Activated CD8-positive, alpha-beta T cell treated with anti-CD3 and anti-CD28 coated beads, Interleukin-2, amount 10 ng/mL, durations not matched to agents 7 days and 5 days (primary cell): Measurements from ENCODE around the gene IMMP2L. TPM values are rescaled to one million over a fixed set of nuclear protein-coding genes. Genes with fewer than 3 reads are reported as not detected.
"Not testable (repeated sequence)": the region's sequence is repeated elsewhere in the genome, so short reads cannot be mapped to it uniquely, and the experiment has no call there.

Source experiments
- ATAC-seq: fragments of 150-1000 bp; cut with Tn5 transposase; one replicate; pipeline ENCODE4 v1.10.0; 2021; ENCODE audit warnings: moderate library complexity
- CTCF ChIA-PET: fragments of 350-600 bp; sonication (Branson Sonifier 250); formaldehyde crosslinking; loops from one replicate; lab custom pipeline; 2021; ENCODE audit warnings: antibody characterized with exemption; lab: Charles Lee
- POLR2A ChIA-PET: fragments of 350-600 bp; sonication (Branson Sonifier 250); formaldehyde crosslinking; loops from one replicate; lab custom pipeline; 2021; ENCODE audit warnings: antibody characterized with exemption; lab: Charles Lee
- DNase-seq: peaks from one replicate; pipeline ENCODE4 v3.0.0-alpha.2; 2020
- H3K27ac Mint-ChIP-seq: one replicate; pipeline ENCODE4 v1.8.0; 2021; ENCODE audit warnings: mild to moderate bottlenecking, mixed read lengths
- H3K27me3 Mint-ChIP-seq: one replicate; pipeline ENCODE4 v1.8.0; 2021; ENCODE audit warnings: low read depth, mixed read lengths
- H3K36me3 Mint-ChIP-seq: one replicate; pipeline ENCODE4 v1.8.0; 2021; ENCODE audit warnings: low read depth, mixed read lengths
- H3K4me1 Mint-ChIP-seq: one replicate; pipeline ENCODE4 v1.8.0; 2021; ENCODE audit warnings: low read depth, mixed read lengths
- H3K4me3 Mint-ChIP-seq: one replicate; pipeline ENCODE4 v1.8.0; 2021; ENCODE audit warnings: mild to moderate bottlenecking, mixed read lengths
- H3K9me3 Mint-ChIP-seq: one replicate; pipeline ENCODE4 v1.8.0; 2022; ENCODE audit warnings: mixed read lengths; ENCODE audit not compliant: insufficient read depth
- total RNA-seq, 2 experiments: library from RNA; stranded (reverse); gene quantifications; one replicate each; pipeline ENCODE4 v1.2.3, GENCODE V29; 2021

IMMP2L gene
- total RNA-seq, 2 experiments from 2014 or later = 7.1 to 9.7 TPM

- Mint-ChIP-seq H3K4me1 (no peaks in the 10 kb centered on the region), H3K27ac (no peak overlapping the region), H3K27me3 (no peaks in the 10 kb centered on the region), H3K9me3 (peaks cover 5% of the 10 kb centered on the region), H3K36me3 (no peaks in the 10 kb centered on the region), H3K4me3 (no peak overlapping the region)
- DNase-seq (no peak), ATAC-seq (no peak)
- ChIA-PET POLR2A (no interaction called here), CTCF (no interaction called here)
Observed at GRCh38 chr7:111290982-111291381, 271.3 kb downstream of the IMMP2L start.

- Mint-ChIP-seq H3K27me3 (no peaks in the 10 kb centered on the region), H3K36me3 (no peaks in the 10 kb centered on the region), H3K4me3 (no peak overlapping the region), H3K27ac (no peak overlapping the region), H3K9me3 (peaks cover 5% of the 10 kb centered on the region), H3K4me1 (no peaks in the 10 kb centered on the region)
- ChIA-PET CTCF (no interaction called here), POLR2A (no interaction called here)
- DNase-seq = no peak
- no peak for ATAC-seq
Observed at GRCh38 chr7:111290419-111290818, 271.9 kb downstream of the IMMP2L start.

- H3K4me1 Mint-ChIP-seq, DNase-seq, H3K36me3 Mint-ChIP-seq, H3K4me3 Mint-ChIP-seq, H3K27me3 Mint-ChIP-seq, ATAC-seq, POLR2A ChIA-PET, H3K27ac Mint-ChIP-seq, H3K9me3 Mint-ChIP-seq: not testable (repeated sequence)
- CTCF ChIA-PET = interaction anchor here (1.2 kb wide), 1 partner anchor 361 kb away, joined by 3 read pairs; no protein-coding TSS in a partner anchor
Observed at GRCh38 chr7:111288441-111288840, 273.9 kb downstream of the IMMP2L start.

- Mint-ChIP-seq H3K27ac (no peak overlapping the region), H3K9me3 (peaks cover 3% of the 10 kb centered on the region), H3K4me1 (no peaks in the 10 kb centered on the region), H3K4me3 (no peak overlapping the region), H3K36me3 (no peaks in the 10 kb centered on the region), H3K27me3 (no peaks in the 10 kb centered on the region)
- POLR2A ChIA-PET = no interaction called here
- DNase-seq (no peak), ATAC-seq (no peak)
- CTCF ChIA-PET = no interaction called here
Observed at GRCh38 chr7:111282626-111283025, 279.7 kb downstream of the IMMP2L start.

DNA sequence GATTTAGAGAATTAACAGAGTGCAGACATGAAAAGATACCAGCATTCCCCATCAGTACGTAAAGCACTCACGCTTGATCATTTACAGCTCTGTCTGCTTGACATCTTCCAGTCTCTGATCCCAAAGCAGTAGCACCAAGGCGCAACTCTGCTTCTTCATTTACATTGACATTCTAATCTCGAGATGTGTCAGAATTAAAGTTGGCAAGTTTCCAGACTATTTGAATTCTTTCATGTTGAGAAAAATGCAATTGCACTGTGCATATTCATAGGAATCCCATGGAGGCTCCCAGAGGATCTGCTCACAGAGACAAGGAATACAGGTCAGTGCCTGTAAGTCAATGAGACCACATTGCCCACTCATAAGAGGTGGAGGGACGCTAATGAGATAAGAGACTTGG lies 287.4 kb downstream of the IMMP2L start:
- no peak for ATAC-seq
- Mint-ChIP-seq H3K4me3 (no peak overlapping the region), H3K36me3 (no peaks in the 10 kb centered on the region), H3K9me3 (peaks cover 4% of the 10 kb centered on the region), H3K27me3 (no peaks in the 10 kb centered on the region), H3K27ac (no peak overlapping the region), H3K4me1 (no peaks in the 10 kb centered on the region)
- CTCF ChIA-PET = no interaction called here
- no peak for DNase-seq
- POLR2A ChIA-PET = no interaction called here

- no peaks in the 10 kb centered on the region for H3K27me3 Mint-ChIP-seq
- H3K4me1 Mint-ChIP-seq = no peaks in the 10 kb centered on the region
- no peak overlapping the region for H3K27ac Mint-ChIP-seq
- ATAC-seq = no peak
- POLR2A ChIA-PET = no interaction called here
- CTCF ChIA-PET = no interaction called here
- DNase-seq = no peak
- no peaks in the 10 kb centered on the region for H3K36me3 Mint-ChIP-seq
- no peak overlapping the region for H3K4me3 Mint-ChIP-seq
- H3K9me3 Mint-ChIP-seq = peaks cover 2% of the 10 kb centered on the region
Observed at GRCh38 chr7:111272092-111272491, 290.2 kb downstream of the IMMP2L start.

- CTCF ChIA-PET, H3K4me3 Mint-ChIP-seq, H3K9me3 Mint-ChIP-seq, H3K4me1 Mint-ChIP-seq, H3K27ac Mint-ChIP-seq, DNase-seq, H3K36me3 Mint-ChIP-seq, ATAC-seq, POLR2A ChIA-PET, H3K27me3 Mint-ChIP-seq: not testable (repeated sequence)
Observed at GRCh38 chr7:111270794-111271193, 291.5 kb downstream of the IMMP2L start.

- H3K27ac Mint-ChIP-seq = no peak overlapping the region
- ATAC-seq (no peak), DNase-seq (no peak)
- CTCF ChIA-PET = no interaction called here
- no peaks in the 10 kb centered on the region for H3K9me3 Mint-ChIP-seq
- H3K4me3 Mint-ChIP-seq = no peak overlapping the region
- no peaks in the 10 kb centered on the region for H3K27me3 Mint-ChIP-seq
- no peaks in the 10 kb centered on the region for H3K4me1 Mint-ChIP-seq
- POLR2A ChIA-PET = no interaction called here
- no peaks in the 10 kb centered on the region for H3K36me3 Mint-ChIP-seq
Observed at GRCh38 chr7:111268941-111269340, 293.4 kb downstream of the IMMP2L start.

DNA sequence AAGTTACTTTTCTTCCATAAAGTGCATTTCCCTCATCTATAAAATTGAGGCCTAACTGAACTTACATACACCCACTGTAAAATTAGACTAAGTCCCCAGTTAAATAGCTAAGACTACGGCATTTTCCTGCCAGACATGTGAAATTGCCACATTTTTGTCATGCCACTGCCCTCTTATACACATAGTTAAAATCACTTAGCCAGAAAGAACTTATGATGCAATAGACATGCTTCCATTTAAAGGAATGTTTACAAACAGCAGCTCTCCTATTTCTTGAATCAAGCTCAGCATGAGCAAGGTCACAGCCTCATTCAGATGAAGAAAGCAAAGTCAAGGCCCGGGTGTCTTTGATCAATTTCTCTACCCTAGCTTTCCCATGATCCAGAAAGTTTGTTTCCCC lies 295.7 kb downstream of the IMMP2L start:
- Mint-ChIP-seq H3K9me3 (no peaks in the 10 kb centered on the region), H3K4me1 (no peaks in the 10 kb centered on the region), H3K36me3 (no peaks in the 10 kb centered on the region), H3K27me3 (no peaks in the 10 kb centered on the region), H3K4me3 (no peak overlapping the region), H3K27ac (no peak overlapping the region)
- ChIA-PET CTCF (no interaction called here), POLR2A (no interaction called here)
- ATAC-seq (no peak), DNase-seq (no peak)

DNA sequence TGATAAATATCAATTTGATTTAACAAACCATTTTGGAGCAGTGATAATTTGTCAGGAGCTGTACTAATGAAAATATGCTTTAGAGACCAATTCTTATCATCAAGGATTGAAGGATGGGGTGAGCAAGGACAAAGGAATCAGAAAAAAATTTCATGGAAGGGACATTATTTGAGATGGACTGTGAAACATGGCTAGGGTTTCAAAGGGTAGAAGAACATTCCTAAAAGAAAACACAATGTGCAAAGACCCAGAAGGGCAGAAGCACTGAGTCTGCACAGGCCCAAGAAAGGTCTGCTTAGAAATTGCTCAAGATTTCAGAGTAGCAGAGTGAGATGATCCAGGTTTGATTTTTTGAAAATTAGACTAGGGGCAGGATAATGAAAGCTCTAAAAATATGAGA lies 296.9 kb downstream of the IMMP2L start:
- Mint-ChIP-seq H3K27ac (no peak overlapping the region), H3K4me1 (no peaks in the 10 kb centered on the region), H3K9me3 (no peaks in the 10 kb centered on the region), H3K4me3 (no peak overlapping the region), H3K36me3 (no peaks in the 10 kb centered on the region), H3K27me3 (no peaks in the 10 kb centered on the region)
- ChIA-PET POLR2A (no interaction called here), CTCF (interaction anchor here (0.6 kb wide), 1 partner anchor 175 kb away, joined by 3 read pairs; the partner anchor contains the start of gene LRRN3)
- ATAC-seq = no peak
- no peak for DNase-seq

GRCh38 chr7:111264981-111265380 lies 297.3 kb downstream of the IMMP2L start:
- Mint-ChIP-seq H3K36me3 (no peaks in the 10 kb centered on the region), H3K4me3 (no peak overlapping the region), H3K27ac (no peak overlapping the region), H3K27me3 (no peaks in the 10 kb centered on the region), H3K4me1 (no peaks in the 10 kb centered on the region), H3K9me3 (no peaks in the 10 kb centered on the region)
- no peak for DNase-seq
- ChIA-PET POLR2A (no interaction called here), CTCF (interaction anchor here (0.6 kb wide), 1 partner anchor 174 kb away, joined by 3 read pairs; the partner anchor contains the start of gene LRRN3)
- no peak for ATAC-seq

- Mint-ChIP-seq H3K27ac (no peak overlapping the region), H3K4me3 (no peak overlapping the region), H3K9me3 (no peaks in the 10 kb centered on the region), H3K36me3 (no peaks in the 10 kb centered on the region), H3K4me1 (no peaks in the 10 kb centered on the region), H3K27me3 (no peaks in the 10 kb centered on the region)
- no peak for ATAC-seq
- DNase-seq = no peak
- ChIA-PET CTCF (no interaction called here), POLR2A (no interaction called here)
Observed at GRCh38 chr7:111264111-111264868, 298.0 kb downstream of the IMMP2L start.
